Activated CD4-positive, alpha-beta T cell treated with anti-CD3 and anti-CD28 coated beads for 4 hours (primary cell): ENCODE results near the gene ZDHHC8.

Source experiments
- DNase-seq, 2 donors: peaks; one replicate each; pipeline ENCODE4 v3.0.0-alpha.2; 2020

Gene ZDHHC8

DNA sequence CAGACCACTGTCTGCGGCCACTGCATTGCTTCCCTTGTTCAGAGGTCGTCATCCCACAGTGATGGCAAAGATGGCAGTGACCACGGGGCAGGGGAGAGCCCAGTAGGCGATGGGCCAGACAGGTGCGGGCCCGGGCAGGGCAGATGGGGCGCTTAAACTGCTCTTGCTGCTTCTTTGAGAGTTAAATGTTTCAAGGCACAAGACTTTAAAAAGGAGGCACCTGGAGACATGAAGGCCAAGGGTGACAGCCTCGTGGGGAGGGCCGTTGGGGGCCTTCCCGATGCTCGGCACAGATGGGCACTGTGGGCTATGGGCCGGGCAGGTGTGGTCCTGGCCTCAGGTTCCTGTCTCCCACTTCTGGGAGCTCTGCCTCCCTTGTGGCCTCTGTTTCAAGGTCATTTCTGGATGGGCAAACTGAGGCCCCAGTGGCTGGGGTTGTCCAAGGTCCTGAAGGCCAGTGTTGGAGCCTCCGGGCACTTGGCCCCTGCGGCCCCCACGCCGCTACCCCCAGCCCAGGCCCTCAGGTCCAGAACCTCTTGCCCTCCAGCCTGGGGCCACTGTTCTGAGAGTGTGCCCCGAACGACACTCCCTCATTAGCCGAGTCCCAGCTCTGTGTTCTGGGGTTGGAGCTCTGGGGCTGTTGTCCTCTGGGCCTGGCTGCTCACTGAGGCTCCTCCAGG lies 36.2 kb downstream of the ZDHHC8 start:
- no peak for DNase-seq

DNA sequence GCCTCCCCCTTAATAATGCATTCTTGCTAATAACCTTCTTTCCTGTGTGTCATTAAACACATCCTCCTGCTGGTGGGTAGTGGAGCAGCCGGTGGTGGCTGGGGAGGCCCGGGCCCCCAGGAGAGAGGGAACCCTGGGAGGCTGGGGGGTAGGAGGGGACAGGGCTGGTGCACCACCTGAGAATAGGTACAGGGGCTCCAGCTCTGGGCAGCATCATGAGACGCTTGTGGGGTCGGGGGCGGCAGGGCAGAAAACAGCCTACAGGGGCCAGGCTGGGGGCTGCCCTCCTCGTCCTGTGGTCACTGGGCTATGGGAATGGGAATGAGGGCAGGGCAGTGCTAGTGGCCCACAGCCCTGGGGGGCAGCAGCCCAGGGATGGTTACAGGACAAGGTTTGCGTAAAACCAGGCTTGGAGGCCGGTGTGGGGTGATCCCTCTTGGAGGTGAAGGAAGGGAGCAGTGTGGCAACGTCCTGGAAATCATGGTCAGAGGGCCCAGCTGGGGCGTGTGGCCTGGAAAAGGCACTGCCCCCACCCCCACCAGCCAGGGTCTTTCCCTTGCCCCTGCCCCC lies 37.7 kb downstream of the ZDHHC8 start:
- no peak for DNase-seq

DNA sequence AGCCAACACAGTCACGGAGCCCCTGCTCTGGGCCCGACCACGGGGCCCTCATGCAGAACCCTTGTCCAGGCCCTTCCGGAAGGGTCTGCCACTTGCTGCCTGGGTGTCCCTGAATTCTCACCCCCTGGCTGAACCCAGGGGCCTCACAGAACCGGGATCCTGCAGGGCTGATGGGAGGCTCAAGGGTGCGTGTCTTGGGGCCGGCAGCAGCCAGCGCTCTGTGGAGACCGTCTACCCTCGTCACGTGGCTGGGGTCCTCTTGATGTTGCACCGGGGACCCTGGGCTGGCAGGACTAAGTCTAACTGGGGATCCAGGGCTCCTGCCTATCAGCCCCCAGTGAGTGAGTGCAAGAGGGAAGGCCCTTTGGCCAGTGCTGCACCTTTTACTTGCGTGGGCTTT lies 38.6 kb downstream of the ZDHHC8 start:
- DNase-seq = no peak

DNA sequence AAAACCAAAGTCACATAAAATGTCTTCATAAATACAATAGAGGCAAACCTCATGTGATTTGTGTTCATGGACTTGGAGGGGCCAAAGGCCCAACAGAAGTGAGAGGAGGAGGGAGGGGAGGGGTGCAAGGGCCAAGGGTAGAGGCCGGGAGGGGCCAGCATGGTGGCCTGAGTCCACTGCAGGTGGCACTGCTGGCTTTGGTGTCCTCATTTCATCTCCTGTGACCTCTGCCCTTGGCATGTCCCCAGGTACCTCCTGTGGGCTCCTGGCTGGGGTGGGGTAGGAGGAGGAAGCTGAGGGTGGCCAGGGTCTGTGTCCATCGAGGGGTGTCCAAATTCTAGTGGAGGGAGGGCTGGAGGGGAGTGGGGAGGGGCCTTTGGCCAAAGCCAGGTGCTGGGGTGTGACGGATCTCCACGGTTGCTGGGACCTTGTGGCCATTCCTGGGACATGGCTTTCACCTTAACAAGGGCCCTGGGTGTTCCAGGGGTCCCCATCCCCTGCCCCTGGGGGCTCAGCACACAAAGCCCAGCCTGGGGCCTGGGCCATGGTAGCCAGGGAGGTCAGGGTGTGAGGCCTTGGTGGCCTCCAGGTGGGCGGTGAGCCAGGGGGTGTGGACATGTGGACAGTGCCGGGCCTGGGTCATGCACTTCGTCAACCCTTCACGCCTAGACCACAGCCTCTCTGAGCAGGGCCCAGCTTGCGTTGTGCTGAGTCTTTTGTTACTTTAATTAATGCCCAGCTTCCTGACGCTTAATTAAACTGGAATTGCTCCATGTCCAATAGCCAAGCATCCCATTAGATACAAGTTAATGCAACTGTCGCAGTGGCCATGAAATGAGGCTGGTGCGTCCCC lies 39.9 kb downstream of the ZDHHC8 start:
- DNase-seq = no peak

DNA sequence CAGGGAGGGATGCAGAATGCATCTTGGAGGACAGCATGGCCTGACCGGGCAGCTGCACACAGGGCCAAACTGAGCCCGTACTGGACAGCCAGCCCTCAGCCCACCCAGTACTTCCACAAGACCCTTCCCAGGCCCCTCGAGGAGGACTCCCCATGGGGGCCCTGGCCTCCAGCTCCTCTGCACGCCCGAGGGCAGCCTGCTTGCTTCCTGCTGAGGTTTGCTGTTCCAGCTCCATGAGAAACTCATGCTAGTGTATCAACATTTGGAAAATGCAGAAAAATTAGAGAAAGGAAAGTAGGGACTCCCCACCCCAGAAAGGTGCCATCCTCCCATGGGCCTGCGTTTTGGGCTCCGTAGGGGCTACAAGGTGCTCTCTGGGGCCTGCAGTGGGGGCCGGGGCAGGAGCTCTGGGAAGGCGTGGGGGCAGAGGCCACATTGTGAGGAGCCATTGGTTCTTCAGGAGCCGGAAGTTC lies 40.6 kb downstream of the ZDHHC8 start:
- no peak for DNase-seq

DNA sequence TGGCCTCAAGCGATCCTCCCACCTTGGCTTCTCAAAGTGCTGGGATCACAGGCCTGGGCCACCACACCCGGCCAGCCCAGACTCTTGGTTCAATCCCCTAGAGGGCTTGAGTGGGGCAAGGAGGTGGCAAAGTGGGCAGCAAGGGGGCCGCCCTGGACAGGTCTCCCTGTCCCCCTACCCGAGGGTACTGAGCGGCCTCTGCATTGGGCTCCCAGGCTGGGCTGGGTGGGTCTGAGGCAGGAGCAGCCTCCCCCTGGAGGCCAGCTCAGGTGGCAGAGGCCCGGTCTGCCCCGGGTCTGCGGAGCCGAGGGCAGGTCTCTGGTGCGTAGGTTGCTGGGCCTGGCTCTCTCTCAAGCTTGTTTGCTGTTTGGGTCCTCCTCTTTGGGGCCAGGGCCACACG lies 41.6 kb downstream of the ZDHHC8 start:
- no peak for DNase-seq

DNA sequence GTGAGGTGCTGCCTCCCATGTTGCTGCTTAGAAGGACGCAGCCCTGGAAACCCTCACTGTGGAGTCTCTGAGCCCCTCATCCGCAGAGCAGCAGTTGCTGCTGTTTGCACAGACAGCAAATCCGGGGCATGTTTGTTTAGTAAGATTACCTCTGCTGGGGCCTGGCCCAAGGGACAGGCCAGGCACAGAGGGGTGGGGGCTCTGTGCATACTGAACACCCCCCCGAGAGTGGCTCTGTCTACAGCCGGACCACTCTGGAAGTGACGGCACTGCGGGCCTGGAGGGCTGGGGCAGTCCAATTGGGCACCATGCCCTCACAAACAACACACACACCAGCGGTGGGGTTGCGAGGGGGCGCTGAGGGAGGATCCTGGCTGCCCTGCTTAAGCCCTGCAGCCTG lies 42.2 kb downstream of the ZDHHC8 start:
- no peak for DNase-seq

DNA sequence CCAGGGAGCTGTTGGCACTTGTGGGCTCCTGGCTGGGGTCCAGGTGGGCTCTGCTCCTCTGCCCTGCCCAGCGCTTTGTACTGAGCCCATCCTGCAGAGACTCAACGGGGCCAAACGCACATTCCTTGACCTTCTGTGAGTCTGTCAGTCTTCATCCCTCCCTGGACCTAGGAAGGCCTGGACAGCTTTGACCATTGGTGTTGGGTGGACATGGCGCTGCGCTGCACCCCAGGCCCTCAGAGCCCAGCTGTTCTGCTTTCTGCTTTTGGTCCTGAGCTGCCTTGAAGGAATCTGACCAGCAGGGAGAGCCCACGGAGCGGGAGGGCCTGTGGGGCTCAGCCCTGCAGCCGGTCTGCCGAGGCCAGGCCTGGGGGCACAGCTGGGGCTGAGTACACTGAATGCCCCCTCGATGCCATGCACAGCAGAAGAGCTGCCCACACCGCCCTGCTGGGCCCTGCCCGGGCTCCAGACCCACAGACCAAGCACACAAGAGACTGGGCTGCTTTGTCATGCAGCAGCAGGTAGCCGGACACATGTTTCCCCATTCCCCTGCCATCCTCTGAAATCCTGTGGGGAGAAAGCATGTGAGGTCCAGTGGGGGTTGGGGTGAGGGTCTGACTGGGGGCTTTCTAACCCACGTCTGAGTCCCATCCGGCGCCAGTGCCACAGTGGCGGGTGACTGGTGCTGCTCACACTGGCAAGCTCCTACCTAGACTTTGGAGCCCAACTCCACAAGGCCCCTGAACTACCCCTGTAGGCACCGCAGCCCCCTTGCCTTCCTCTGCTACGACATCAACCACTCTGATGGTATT lies 43.4 kb downstream of the ZDHHC8 start:
- no peak for DNase-seq

DNA sequence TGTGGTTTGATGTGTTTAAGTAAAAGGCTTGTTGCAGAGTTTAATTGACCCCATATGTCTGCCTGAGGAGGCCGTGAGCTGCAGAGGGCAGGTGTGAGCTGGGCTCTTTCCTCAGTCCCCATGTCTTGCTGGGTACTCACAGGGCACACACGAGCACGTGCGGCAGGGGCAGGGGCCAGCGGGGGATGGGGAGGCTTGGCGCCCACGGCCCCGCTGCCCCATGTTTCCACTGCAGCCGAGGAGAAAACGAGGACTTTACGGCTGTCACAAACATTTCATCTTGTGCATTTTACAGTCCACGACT lies 43.9 kb downstream of the ZDHHC8 start:
- no peak for DNase-seq

DNA sequence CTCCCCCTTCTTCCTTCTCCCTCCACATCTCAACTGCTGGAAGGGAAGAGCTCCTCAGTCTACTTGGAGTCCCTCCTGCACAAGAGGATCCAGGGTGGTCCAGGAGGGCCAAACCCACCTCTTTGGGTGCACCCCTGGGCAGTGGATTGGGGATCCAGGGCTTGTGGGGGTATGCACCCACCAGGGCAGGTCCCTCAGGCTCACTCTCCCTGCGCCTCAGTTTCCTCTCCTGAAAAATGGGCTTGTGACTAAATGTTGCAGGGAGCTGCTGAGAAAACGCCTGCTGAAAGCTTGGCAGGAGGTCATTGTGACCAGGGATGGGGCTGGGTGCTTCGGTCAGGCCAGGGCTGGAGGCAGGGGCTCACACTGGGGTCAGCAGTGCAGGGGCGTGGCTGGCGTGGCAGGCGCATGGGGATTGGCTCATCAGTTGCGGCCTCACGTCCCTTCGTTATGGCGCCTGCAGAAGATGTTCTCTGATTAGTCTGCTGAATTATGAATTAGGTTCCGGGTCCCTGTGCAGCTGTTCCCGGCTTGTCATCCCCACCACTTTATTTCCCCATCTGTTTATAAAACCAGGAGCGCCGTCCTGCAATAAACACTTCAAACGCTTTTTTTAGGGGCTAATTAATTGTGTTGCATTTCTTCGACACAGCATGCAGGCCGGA lies 44.9 kb downstream of the ZDHHC8 start:
- DNase-seq = no peak

DNA sequence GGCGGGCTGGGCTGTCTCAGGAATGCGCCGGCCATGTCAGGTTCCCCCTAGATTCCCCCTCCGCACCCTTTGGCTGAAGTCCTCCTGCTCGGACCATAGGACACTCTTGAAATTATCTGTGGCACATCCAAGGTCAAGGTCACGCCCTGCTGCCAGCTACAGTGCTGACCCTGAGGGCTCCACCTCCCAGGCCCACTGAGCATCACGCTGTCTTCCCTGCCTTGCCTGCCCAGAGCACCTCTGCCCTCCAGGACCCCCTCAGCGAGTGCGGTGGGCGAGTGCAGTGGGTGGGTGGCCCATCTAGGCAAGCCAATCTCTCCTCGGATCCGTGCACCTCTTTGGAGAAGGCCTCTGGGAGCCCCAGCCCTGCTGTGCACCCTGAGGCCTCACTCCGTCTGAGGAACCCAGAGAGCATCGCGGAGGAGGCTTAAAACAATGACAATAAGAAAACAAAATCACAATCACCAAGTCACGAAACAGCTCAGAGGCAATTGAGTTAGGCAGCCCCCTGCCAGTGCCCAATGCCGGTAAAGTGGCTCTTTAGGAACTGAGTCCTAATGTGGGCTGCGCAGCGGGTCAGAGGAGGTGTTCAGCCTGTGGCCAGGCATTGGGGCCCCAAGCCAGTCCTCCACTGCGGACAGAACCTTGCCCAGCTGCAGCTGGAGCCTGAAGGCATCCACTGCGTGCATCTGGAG lies 45.8 kb downstream of the ZDHHC8 start:
- DNase-seq = no peak

DNA sequence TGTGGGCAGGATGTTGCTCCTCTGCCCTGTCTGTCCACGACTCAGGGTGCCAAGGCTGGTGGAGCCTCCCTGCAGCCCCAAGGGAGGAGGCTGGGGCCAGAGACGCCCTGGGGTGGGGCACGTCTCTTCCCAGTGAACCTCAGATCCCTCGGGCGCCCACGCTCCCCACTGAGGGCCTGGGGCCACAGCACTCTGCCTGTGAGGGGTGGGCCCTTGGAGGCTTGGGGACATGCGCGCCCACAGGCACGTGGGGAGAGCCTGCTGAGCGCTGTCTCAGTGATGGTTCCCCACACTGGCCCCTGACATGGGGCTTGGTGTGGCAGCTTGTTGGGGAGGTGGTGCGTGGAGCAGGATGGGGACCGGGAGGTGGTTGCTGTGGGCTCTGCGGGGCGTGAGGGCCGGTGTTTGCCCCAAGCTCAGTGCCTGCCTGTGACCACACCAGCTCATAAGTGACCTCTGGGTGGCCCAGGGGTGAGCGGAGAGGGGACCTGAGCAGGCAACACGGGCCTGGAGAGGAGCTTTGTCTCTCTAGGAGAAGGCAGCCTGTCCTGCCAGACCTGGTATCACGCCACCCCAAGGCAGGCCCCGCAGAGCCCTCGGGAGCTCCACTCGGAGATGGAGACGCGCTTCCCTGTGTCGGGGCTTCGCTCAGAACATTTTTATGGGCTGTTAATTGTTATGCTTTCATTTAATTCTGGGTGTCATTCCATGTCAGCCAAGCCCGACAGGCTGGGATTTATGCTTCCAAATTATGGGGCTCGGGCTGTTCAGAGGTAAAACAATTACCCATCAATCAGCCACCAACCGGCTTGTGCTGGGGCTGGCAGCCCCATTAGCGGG lies 46.7 kb downstream of the ZDHHC8 start:
- DNase-seq = no peak

DNA sequence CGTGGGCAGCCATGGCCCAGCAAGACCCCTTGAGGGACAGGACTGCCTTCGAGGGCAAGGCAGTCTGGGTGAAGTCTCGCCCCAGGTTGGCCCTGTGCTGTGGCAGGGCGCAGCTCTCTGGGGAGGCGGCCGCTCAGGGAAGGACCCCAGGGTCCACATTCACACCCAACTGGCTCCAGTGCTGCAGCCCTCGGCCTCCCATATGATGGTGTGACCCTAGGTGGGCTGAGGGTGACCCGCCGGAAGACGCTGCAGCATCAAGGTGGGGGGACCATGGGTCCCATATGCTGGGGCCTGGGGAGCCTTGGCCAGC lies 47.3 kb downstream of the ZDHHC8 start:
- DNase-seq = no peak

DNA sequence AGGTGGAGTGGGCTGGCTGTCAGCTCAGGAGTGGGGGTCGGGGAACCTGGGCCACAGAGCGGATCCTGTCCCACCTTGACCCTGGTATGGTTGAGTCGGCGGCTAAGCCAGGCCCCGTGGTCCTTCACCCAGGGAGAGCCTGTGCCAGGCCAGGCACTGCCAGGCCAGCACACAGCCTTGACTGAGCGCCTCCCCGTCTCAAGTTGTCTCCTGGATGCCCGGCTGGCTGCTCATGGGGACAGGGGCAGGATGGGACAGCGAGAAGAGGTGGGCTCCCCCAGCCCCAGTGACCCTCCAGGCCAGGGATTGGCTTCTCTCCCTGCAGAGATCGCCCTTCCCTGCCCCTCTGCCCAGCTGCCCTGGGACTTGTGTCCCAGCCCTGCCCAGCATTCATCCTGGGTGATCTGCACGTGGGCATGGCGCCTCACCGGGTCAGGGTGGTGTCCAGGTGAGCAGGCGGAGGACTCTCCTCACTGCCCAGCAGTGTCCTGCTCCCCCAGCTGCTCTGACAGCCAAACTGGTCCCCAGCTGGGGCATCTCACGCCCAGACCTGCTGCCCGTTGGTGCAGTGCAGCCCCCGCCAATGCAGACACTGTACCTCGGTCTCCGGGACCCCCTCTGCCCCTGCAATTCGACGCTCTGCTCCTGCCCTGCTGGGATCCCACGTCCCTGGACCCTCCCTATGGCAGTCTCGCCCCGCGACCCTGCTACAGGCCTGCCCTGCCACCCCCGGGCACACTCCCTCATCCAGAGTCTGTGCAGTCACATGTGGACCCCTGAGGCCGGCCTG lies 48.0 kb downstream of the ZDHHC8 start:
- no peak for DNase-seq

DNA sequence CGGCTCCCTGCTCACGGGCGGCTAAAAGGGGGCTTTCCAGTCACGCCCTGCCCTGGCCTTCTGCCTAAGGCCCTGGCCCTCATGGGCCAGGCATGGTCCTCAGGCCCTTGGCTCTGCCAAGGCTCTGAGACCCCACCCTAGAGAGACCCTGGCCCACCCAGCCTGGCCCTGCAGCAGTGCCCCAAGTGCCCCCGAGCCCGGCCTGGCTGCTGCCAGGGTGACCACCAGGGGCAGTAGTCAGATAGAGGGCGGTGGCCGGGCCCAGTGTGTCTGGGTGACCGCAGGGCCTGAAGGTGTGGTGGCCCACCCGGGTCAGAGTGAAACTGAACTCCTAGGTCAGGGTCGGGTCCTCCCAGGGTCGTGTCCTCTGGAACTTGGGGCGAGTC lies 48.6 kb downstream of the ZDHHC8 start:
- no peak for DNase-seq

DNA sequence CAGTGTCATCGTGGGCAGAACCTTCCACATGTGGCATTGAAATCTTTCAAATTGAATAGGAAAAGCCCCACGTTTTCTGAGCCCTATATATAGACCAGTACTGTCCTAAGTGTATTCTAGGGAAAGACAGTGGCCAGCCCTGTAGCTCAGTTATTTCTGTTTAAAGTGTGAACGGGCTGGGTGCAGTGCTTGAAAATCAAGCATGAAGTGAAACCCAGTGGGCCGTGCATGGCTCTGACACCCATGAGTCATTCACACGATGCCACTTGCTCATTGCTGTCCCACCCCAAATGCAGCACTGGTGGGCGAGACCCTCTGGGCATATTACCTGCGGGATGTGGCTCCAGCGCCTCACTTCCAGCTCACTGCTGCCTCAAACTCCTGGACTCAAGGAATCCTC lies 49.0 kb downstream of the ZDHHC8 start:
- no peak for DNase-seq

DNA sequence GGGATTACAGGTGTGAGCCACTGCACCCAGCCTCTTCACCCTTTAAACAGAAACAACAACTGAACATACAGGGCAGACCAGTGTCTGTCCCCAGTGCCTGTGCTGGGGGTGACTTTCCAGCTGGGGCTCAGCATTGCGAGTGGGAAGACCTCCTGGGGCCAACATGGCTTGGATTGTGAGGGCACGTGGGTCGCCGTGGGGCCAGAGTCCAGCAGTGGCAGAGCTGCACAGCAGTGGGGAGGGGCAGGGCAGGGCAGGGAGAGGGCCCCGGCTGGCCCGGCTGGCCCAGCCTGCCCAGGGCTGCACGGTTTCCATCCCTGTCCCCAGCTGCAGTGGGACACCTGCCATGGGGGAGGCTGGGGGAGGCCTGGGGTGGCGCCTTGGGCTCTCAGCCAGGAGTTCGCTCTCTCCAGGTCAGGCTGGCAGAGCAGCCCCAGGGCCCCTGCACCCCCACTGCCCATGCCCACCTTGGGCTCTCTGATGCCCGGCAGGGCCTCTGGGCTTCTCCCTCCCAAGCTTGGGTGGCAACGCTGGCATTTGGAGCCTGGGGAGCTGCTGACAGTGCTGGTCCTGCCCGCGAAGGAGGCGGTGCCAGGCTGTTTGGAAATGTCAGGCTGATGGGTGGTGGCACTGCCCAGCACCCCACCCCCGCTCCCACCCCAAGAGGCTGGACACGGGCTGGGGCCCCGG lies 49.7 kb downstream of the ZDHHC8 start:
- no peak for DNase-seq

DNA sequence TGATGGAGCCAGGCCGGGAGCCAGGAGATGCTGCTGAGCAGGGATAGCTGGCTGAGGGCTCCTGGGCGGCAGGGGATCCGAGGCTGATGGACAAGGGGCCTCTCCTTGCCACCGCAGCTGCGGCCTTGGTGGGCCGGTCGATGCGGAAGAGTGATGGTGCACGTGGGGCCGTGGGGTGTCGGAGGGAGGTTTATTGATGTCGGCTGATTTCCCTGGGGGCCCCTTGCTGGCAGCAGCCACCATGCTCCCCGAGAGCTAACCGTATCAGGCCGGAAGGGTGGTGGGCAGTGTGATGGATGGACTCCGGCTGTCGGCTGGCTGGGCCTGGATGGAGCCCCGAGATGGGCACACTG lies 50.3 kb downstream of the ZDHHC8 start:
- no peak for DNase-seq

DNA sequence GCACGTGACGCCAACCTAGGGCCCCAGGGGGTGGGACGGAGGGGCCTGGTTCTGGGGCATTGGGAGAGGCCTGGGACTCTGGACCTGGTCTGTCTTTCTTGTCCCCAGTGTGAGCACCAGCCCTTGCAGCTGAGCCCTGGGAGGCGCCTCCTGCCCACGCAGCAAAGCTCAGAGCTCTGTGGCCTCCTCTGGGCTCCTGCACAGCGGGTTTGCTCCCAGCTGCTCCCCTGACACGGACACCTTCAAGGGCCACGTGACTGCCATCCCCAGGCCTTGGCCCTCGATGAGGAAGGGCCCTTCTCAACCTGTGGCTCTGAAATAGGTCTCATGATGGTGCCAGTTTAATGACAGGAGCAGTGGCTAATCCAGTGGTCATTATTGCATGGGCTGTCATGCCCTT lies 50.8 kb downstream of the ZDHHC8 start:
- no peak for DNase-seq

DNA sequence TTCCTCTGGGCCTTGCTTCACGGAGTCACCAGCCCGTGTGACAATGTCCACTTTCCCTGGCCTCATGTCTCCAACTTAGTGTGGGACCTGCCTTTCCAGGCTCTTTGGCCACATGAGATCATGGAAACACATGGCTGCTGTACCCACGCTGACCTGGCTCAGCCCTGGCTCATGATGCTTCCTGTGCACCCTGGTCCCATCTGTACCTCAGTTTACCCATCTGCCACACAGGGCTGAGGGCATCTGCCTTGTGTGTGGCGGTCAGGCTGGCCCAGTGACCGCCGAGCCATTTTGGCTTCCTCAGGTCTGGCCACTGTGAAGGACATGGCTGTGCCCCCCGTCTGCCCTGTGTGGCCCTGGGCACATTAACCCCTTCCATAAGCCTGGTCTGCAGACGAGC lies 51.5 kb downstream of the ZDHHC8 start:
- no peak for DNase-seq
